Hepatocyte (in vitro differentiated cells): Measurements from ENCODE around the gene ZNF24. TPM values are rescaled to one million over a fixed set of nuclear protein-coding genes. Genes with fewer than 3 reads are reported as not detected.

ENCODE experiments used
- DNase-seq: peaks from one replicate; pipeline ENCODE4 v3.0.0-alpha.2; 2016; ENCODE audit warnings: low spot score
- H2AFZ ChIP-seq: fragments of 200-600 bp; sonication (generic); 2 replicates; pipeline ENCODE4 v1.6.0; 2016; ENCODE audit warnings: antibody characterized with exemption, mild to moderate bottlenecking
- H3K27ac ChIP-seq: fragments of 200-600 bp; sonication (generic); 2 replicates; pipeline ENCODE4 v1.5.1; 2016; ENCODE audit warnings: mild to moderate bottlenecking
- H3K27me3 ChIP-seq: fragments of 200-600 bp; sonication (generic); 2 replicates; pipeline ENCODE4 v1.6.1; 2016
- H3K36me3 ChIP-seq: fragments of 200-600 bp; sonication (generic); replicated peaks from 2 replicates; pipeline ENCODE4 v1.5.1; 2016; ENCODE audit warnings: low read depth; ENCODE audit not compliant: insufficient read depth
- H3K4me1 ChIP-seq: fragments of 200-600 bp; sonication (generic); 2 replicates; pipeline ENCODE4 v1.5.1; 2016; ENCODE audit warnings: mild to moderate bottlenecking, moderate library complexity; ENCODE audit not compliant: insufficient read depth
- H3K4me2 ChIP-seq: fragments of 200-600 bp; sonication (generic); 2 replicates; pipeline ENCODE4 v1.6.0; 2016
- H3K4me3 ChIP-seq: fragments of 200-600 bp; sonication (generic); 2 replicates; pipeline ENCODE4 v1.5.1; 2016; ENCODE audit warnings: mild to moderate bottlenecking
- H3K79me2 ChIP-seq: fragments of 200-600 bp; sonication (generic); 2 replicates; pipeline ENCODE4 v1.6.0; 2017; ENCODE audit warnings: mild to moderate bottlenecking
- H3K9me2 ChIP-seq: fragments of 200-600 bp; sonication (generic); replicated peaks from 2 replicates; pipeline ENCODE4 v1.6.0; 2017; ENCODE audit warnings: mild to moderate bottlenecking; ENCODE audit not compliant: insufficient read depth
- H3K9me3 ChIP-seq: fragments of 200-600 bp; sonication (generic); 2 replicates; pipeline ENCODE4 v1.5.1; 2016; ENCODE audit warnings: low read depth, mild to moderate bottlenecking
- H4K20me1 ChIP-seq: fragments of 200-600 bp; sonication (generic); 2 replicates; pipeline ENCODE4 v1.6.0; 2016; ENCODE audit warnings: mild to moderate bottlenecking; ENCODE audit not compliant: insufficient read depth, poor library complexity, severe bottlenecking
- EZH2 ChIP-seq: fragments of 200-600 bp; sonication (generic); IDR thresholded peaks from 2 replicates; pipeline ENCODE4 v1.6.1; 2016; ENCODE audit warnings: antibody characterized with exemption, mild to moderate bottlenecking, borderline replicate concordance
- EZH2phosphoT487 ChIP-seq: fragments of 200-600 bp; sonication (generic); IDR thresholded peaks from one replicate; pipeline ENCODE4 v1.6.1; 2018; ENCODE audit warnings: antibody characterized with exemption, mild to moderate bottlenecking, low read depth, moderate library complexity; ENCODE audit not compliant: unreplicated experiment, severe bottlenecking
- WGBS: methylation state at CpG from one replicate; pipeline ENCODE4 v1.1.6; 2016; ENCODE audit warnings: low lambda C conversion rate; ENCODE audit errors: missing lambda C conversion rate; 5-methylcytosine and 5-hydroxymethylcytosine counted together
- polyA plus RNA-seq: library from polyadenylated mRNA; unstranded; fragments of >200 nt; fragmentation: Nextera tagmentation; extraction: Ambion mirVana; gene quantifications from 2 replicates; pipeline ENCODE4 v1.2.1, GENCODE V29; 2016
- total RNA-seq: library from RNA; depleted of rRNA; stranded (reverse); fragments of >200 nt; gene quantifications from 2 replicates; pipeline ENCODE4 v1.2.3, GENCODE V29; 2014
- TF ChIP-seq, protein P1 (sequence below): fragments of 200-600 bp; sonication (generic); IDR thresholded peaks from 2 replicates; pipeline ENCODE4 v1.5.1; 2016; ENCODE audit warnings: antibody characterized with exemption, mild to moderate bottlenecking; ENCODE audit not compliant: poor library complexity

The ZNF24 gene
- total and polyA plus RNA-seq, 2 experiments from 2014 or later, result 29.0 to 44.3 TPM

DNA sequence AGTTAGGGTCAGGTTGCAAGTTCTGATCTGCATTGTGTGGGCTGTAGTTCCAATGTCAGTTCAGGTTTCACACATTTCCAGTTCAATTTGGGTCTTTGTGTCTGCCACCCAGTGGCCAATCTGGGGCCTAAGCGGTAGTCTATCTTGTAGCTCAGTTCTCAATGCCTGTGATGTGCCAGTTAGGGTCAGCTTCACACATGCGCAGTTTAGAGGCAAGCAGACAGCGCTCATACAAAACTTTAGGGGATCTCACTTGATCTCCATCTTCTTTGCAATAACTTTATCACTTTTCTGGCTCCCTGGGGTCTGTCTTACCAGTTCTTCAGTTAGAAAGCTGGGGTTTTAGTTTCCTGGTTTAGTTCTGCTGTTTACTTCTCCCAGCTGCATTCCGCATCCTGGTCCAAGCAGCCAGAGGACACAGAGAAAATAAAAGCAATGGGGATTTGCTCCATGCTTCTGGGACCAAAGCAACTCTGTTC is 11.0 kb upstream of the ZNF24 start:
- Histone ChIP-seq H4K20me1 (no peaks in the 10 kb centered on the region), H2AFZ (peak overlapping the region; percentile 48), H3K36me3 (no peaks in the 10 kb centered on the region), H3K27me3 (no peaks in the 10 kb centered on the region), H3K9me3 (no peaks in the 10 kb centered on the region), H3K27ac (no peak overlapping the region), H3K79me2 (no peaks in the 10 kb centered on the region), H3K4me3 (no peak overlapping the region), H3K9me2 (no peaks in the 10 kb centered on the region), H3K4me2 (peak overlapping the region; percentile 67), H3K4me1 (no peaks in the 10 kb centered on the region)
- TF ChIP-seq EZH2 (no peak), EZH2phosphoT487 (no peak)
- TF ChIP-seq, protein P1, sequence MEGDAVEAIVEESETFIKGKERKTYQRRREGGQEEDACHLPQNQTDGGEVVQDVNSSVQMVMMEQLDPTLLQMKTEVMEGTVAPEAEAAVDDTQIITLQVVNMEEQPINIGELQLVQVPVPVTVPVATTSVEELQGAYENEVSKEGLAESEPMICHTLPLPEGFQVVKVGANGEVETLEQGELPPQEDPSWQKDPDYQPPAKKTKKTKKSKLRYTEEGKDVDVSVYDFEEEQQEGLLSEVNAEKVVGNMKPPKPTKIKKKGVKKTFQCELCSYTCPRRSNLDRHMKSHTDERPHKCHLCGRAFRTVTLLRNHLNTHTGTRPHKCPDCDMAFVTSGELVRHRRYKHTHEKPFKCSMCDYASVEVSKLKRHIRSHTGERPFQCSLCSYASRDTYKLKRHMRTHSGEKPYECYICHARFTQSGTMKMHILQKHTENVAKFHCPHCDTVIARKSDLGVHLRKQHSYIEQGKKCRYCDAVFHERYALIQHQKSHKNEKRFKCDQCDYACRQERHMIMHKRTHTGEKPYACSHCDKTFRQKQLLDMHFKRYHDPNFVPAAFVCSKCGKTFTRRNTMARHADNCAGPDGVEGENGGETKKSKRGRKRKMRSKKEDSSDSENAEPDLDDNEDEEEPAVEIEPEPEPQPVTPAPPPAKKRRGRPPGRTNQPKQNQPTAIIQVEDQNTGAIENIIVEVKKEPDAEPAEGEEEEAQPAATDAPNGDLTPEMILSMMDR, result peak; percentile 72
- peak; percentile 85 for DNase-seq
- WGBS, result 32% methylated on average over 4 of the region's 4 CpGs

DNA sequence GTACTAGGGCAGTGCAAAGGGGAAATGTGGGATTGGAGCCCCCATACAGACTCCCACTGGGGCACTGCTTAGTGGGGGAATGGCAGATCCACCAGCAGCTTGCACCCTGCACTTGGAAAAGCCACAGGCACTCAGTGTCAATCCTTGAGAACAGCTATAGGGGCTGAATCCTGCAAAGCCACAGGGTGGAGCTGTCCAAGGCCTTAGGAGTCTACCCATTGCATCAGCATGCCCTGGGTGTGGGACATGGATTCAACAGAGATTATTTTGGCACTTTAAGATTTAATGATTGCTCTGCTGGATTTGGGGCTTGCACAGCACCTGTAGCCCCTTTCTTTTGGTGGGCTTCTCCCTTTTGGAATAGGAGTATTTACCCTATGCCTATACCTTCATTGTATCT is 8.6 kb upstream of the ZNF24 start:
- H3K27me3 ChIP-seq, result no peaks in the 10 kb centered on the region
- H3K79me2 ChIP-seq, result no peaks in the 10 kb centered on the region
- no peak for DNase-seq

GRCh38 chr18:35352283-35352682 is 8.1 kb upstream of the ZNF24 start:
- no peak for DNase-seq
- H3K27me3 ChIP-seq, result no peaks in the 10 kb centered on the region
- H3K4me3 ChIP-seq, result no peak overlapping the region
- H3K4me2 ChIP-seq, result no peak overlapping the region
- WGBS, result 90% methylated on average over 2 of the region's 2 CpGs
- H3K36me3 ChIP-seq, result no peaks in the 10 kb centered on the region
- H3K79me2 ChIP-seq, result no peaks in the 10 kb centered on the region
- no peak overlapping the region for H3K27ac ChIP-seq
- no peaks in the 10 kb centered on the region for H3K4me1 ChIP-seq
- no peaks in the 10 kb centered on the region for H3K9me2 ChIP-seq
- no peaks in the 10 kb centered on the region for H4K20me1 ChIP-seq
- H2AFZ ChIP-seq, result no peak overlapping the region
- TF ChIP-seq, protein P1, result no peak
- TF ChIP-seq EZH2, result no peak
- no peak for TF ChIP-seq EZH2phosphoT487
- H3K9me3 ChIP-seq, result no peaks in the 10 kb centered on the region

More for the DNA sequence above, 8.6 kb upstream of the ZNF24 start:
- Histone ChIP-seq H3K4me1 (no peaks in the 10 kb centered on the region), H4K20me1 (no peaks in the 10 kb centered on the region), H3K4me3 (no peak overlapping the region), H3K9me2 (no peaks in the 10 kb centered on the region), H3K4me2 (no peak overlapping the region), H3K9me3 (no peaks in the 10 kb centered on the region), H2AFZ (no peak overlapping the region), H3K27ac (no peak overlapping the region), H3K36me3 (no peaks in the 10 kb centered on the region)
- no peak for TF ChIP-seq EZH2
- TF ChIP-seq, protein P1, result no peak
- TF ChIP-seq EZH2phosphoT487, result no peak

- H4K20me1 ChIP-seq, result peaks cover 8% of the 10 kb centered on the region
- H3K4me3 ChIP-seq, result no peak overlapping the region
- no peak for DNase-seq
- H3K9me2 ChIP-seq, result no peaks in the 10 kb centered on the region
- H3K79me2 ChIP-seq, result peaks cover 11% of the 10 kb centered on the region
- H3K36me3 ChIP-seq, result no peaks in the 10 kb centered on the region
- peaks cover 11% of the 10 kb centered on the region for H3K4me1 ChIP-seq
- WGBS, result 67% methylated on average over 3 of the region's 3 CpGs
- H3K27me3 ChIP-seq, result no peaks in the 10 kb centered on the region
- no peak overlapping the region for H2AFZ ChIP-seq
- no peaks in the 10 kb centered on the region for H3K9me3 ChIP-seq
- no peak overlapping the region for H3K27ac ChIP-seq
- TF ChIP-seq, protein P1, result no peak
- no peak for TF ChIP-seq EZH2phosphoT487
- TF ChIP-seq EZH2, result no peak
- no peak overlapping the region for H3K4me2 ChIP-seq
Measured at GRCh38 chr18:35348001-35348400, 3.8 kb upstream of the ZNF24 start.
